ENCODE results near the gene MLN.
A peak's percentile ranks its signal among the peaks of the same experiment; 100 is the strongest.

The MLN gene

DNA sequence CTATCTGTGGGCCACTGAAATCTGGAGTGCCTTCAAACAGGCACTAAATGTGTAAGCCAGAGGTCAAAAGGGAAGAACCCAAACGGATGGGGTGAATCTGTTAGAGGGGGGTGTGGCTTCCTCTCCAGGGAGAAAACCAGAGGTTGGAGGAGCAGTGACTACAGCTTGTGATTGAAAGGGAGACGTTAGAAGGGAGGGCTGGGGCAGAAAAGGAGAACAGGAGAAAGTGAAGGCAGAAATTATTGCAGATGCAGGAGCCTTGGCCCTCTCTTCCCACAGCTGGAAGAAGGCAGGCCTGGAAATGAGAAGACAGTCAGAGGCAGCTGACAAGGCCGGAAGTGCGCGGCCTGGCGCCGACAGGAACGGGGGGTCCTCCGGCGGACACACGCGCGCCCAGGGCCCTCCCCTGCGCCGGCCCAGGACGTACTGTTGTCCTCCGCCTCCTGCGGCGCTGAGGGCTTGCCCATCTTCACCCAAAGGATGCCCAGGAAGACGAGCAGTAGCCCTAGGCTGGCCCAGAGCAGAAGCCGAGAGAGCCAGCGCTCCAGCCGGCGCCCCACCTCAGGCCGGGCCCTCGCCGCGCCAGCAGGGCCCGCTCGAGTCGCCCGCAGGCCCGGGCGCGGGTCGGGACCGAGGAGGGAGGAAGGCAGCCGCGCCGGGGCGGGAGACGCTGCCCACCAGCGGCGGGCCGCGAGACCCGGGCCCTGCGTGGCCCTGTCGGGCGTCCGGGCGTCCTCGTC, 15.7 kb downstream of the MLN start:
- DNase-seq, result peak; percentile 72

GRCh38 chr6:33787346-33787953, 16.4 kb downstream of the MLN start:
- no peak for DNase-seq

- DNase-seq, result no peak
Observed at GRCh38 chr6:33786736-33787135, 17.1 kb downstream of the MLN start.

GRCh38 chr6:33785778-33786177, 18.0 kb downstream of the MLN start:
- no peak for DNase-seq

DNA sequence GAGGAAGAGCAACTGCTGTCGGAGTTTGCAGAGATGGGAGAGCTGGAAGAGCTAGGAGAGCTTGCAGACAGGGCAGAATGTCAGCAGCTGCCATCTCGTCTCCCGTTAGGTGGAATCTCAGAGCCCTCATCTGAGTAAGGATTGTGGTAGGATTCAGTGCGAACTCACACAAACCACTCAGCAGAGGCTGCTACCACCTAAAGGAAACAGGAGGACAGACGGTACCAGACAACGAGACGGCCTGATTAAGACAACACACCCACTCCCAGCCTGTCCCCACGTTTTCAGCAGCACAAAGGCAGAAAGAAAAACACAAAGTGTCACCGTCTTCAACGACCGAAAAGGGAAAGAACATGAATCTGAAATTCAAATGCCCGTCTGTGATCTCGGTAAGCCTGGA, 19.0 kb downstream of the MLN start:
- DNase-seq, result no peak

GRCh38 chr6:33783781-33784520, 19.9 kb downstream of the MLN start:
- no peak for DNase-seq

DNA sequence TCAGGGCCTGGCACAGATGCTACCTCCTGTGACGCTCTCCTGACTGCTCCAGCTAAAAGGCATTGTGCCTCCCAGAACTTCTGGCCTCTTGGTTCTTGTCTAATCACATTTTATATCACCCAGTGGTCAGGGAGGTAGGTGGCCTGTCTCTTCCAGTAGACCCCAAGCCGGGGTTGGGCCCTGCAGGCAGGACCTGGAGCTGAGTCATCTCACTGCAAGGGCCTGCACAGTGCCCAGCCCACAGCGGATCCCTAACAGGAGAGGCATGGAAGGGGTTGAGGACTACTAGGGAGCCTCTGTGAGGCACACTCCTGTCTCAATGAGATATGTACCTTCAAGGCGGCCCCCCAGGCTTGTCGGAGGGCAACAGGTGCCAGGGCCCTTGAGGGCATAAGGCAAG, 21.2 kb downstream of the MLN start:
- DNase-seq, result no peak

- no peak for DNase-seq
Observed at GRCh38 chr6:33781131-33781975, 22.4 kb downstream of the MLN start.

- DNase-seq, result no peak
Observed at GRCh38 chr6:33779895-33780294, 23.9 kb downstream of the MLN start.

DNA sequence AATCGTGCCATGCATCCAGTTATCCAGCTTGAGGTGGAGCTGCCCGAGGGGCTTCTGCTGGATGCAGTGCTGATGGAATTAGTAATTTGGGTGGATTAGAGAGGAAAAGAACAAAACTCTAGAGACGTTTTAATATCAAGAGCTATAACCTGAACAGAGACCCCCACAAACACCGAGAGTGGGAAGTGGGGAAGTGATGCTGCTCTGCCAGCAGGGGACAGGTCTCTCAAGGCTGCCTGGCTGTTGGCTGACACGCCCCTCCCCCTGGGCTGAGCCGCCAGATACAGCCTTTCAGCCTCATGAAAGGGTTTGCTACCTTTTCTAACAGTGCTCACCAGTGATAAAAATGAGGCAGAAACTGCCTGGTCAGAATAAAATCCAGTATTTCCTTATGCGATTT, 24.5 kb downstream of the MLN start:
- no peak for DNase-seq

GRCh38 chr6:33778444-33779121, 25.2 kb downstream of the MLN start:
- DNase-seq, result no peak

DNA sequence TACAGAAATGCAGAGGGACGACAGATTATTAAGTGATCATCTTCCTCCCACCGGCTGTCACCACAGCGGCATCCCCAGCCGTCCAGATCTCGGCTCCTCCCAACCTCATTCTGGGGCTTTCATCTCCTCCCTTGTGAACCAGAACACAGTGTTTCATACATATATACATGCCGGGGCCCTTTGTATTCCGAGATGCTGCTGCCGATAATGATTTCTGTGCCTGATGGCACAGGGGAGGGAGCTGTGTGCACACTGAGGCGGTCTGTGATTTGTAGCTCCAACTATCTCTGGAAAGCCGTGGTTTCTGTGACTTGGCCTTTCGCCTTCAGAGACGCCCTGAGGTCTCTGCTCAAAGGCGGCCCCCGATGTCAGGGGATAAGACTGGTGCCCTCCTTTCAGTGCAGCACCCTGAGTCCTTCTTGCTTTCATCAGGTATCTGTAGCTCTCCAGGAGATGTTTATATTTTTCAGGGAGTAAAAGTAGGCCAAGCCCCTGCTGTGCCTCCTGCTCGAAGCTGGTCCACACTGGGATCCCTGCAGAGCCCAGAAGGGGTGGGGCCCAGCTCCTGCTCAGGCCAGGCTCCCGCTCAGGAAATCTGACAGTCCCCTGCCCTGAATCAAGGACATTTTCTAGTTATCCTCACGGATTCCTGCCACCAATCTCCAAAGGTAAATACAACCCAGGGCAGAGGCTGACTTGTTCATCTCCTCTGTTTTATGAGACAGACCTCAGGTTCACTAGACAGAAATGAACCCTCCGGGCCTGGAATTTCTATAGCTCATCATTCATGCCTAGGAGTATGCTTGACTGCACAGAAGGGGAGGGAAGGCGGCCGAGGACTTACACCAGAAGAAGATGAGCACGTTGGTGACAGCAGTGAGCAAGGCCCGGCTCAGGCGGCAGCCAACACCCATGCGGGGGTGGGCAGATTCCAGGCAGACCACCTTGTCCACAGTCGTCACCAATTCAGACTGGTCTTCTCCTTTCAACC, 26.1 kb downstream of the MLN start:
- no peak for DNase-seq

- no peak for DNase-seq
Observed at GRCh38 chr6:33776764-33777163, 27.0 kb downstream of the MLN start.

DNA sequence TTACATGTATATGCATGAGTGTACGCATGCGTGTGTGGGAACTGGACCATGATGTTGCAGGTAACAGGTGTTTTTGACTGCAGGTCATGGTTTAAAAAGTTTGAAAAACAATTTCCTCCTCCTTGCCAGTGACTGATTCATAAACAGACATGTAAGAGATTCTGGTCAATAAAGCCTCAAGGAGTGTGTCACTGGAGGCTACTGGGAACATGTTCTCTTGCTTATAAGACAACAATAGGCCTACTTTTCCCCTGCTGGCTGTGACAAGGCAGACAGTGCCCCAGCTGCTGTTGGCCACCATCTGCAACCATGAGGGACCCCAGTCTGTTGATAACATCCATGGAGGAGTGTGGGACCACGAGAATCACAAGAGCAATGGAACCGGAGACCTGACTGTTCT, 27.6 kb downstream of the MLN start:
- no peak for DNase-seq

DNA sequence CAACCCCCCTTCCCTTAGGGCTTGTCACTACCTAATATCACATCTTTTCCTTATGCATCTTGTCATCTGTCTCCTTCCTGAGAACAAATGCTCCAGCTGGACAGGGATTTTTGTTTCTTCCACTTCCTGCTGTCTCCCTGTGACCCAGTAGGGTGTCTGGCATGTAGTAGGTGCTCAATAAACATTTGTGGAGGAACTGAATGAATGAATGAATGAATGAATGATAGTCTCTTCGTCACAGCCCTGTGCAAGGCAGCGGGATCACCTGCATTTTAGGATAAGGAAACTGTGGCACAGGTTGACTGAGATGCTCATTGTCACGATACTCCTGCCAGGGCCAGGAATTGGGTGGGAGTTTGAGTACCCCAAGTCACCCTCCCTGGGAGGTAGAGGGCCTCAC, 29.0 kb downstream of the MLN start:
- no peak for DNase-seq

GRCh38 chr6:33772902-33773472, 30.8 kb downstream of the MLN start:
- no peak for DNase-seq

GRCh38 chr6:33772082-33772830, 31.5 kb downstream of the MLN start:
- DNase-seq, result no peak

GRCh38 chr6:33771146-33772081, 32.4 kb downstream of the MLN start:
- DNase-seq, result peak; percentile 73

GRCh38 chr6:33770833-33771145, 33.0 kb downstream of the MLN start:
- no peak for DNase-seq
